ENCODE measurements around the gene RNFT2.

RNFT2 gene

DNA sequence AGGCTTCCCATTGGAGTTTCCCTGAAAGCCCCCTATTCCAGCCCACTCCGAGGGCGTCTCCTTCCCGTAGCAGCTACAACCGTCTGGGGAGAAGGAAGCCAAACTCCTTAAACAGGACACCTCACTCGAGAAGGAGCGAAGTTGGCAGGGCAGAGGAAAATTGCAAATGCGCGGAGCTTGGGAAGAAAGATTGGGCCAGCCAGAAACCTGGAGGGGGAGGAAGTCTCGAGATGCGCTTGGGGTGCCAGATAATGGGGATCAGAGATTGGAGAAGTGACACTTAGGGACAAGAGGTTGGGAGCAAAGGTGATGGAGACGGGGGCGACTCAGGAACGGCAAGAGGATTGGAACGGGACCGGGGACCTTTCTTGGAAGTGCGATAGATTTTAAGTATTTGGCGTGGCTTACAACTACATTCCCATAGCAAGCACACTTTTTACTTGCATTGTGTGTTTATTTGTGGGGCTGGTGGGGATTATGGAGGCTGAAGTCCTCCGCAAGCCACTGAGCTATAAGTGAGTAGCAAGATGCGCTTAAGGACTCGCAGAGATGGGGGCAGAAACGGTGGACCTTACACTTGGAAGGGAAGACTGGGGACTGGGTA, 142.2 kb downstream of the RNFT2 start (continued):
- TF ChIP-seq, protein P1, sequence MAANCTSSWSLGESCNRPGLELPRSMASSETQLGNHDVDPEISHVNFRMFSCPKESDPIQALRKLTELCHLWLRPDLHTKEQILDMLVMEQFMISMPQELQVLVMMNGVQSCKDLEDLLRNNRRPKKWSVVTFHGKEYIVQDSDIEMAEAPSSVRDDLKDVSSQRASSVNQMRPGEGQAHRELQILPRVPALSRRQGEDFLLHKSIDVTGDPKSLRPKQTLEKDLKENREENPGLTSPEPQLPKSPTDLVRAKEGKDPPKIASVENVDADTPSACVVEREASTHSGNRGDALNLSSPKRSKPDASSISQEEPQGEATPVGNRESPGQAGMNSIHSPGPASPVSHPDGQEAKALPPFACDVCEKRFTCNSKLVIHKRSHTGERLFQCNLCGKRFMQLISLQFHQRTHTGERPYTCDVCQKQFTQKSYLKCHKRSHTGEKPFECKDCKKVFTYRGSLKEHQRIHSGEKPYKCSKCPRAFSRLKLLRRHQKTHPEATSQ (tag by site-specific recombination; IDR thresholded peaks at IDR 0.05) = no peak
- TF ChIP-seq ZNF777 (tag by site-specific recombination; IDR thresholded peaks at IDR 0.05; ENCODE audit: borderline replicate concordance) = no peak
- TF ChIP-seq, protein P2, sequence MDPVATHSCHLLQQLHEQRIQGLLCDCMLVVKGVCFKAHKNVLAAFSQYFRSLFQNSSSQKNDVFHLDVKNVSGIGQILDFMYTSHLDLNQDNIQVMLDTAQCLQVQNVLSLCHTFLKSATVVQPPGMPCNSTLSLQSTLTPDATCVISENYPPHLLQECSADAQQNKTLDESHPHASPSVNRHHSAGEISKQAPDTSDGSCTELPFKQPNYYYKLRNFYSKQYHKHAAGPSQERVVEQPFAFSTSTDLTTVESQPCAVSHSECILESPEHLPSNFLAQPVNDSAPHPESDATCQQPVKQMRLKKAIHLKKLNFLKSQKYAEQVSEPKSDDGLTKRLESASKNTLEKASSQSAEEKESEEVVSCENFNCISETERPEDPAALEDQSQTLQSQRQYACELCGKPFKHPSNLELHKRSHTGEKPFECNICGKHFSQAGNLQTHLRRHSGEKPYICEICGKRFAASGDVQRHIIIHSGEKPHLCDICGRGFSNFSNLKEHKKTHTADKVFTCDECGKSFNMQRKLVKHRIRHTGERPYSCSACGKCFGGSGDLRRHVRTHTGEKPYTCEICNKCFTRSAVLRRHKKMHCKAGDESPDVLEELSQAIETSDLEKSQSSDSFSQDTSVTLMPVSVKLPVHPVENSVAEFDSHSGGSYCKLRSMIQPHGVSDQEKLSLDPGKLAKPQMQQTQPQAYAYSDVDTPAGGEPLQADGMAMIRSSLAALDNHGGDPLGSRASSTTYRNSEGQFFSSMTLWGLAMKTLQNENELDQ (tag by site-specific recombination; IDR thresholded peaks at IDR 0.05; ENCODE audit: low read depth) = no peak
- TF ChIP-seq ZNF155 (tag by site-specific recombination; IDR thresholded peaks at IDR 0.05) = no peak
- TF ChIP-seq, protein P3, sequence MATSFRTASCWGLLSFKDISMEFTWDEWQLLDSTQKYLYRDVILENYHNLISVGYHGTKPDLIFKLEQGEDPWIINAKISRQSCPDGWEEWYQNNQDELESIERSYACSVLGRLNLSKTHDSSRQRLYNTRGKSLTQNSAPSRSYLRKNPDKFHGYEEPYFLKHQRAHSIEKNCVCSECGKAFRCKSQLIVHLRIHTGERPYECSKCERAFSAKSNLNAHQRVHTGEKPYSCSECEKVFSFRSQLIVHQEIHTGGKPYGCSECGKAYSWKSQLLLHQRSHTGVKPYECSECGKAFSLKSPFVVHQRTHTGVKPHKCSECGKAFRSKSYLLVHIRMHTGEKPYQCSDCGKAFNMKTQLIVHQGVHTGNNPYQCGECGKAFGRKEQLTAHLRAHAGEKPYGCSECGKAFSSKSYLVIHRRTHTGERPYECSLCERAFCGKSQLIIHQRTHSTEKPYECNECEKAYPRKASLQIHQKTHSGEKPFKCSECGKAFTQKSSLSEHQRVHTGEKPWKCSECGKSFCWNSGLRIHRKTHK (tag by site-specific recombination; IDR thresholded peaks at IDR 0.05) = no peak
- TF ChIP-seq ZNF211 (tag by site-specific recombination; IDR thresholded peaks at IDR 0.05; ENCODE audit: low read depth) = no peak
- no peak for TF ChIP-seq ZNF223 (tag by site-specific recombination; IDR thresholded peaks at IDR 0.05)
- TF ChIP-seq ZFHX2 (tag by site-specific recombination; conservative IDR thresholded peaks at IDR 0.05) = no peak
- TF ChIP-seq ZNF335 (tag by site-specific recombination; conservative IDR thresholded peaks at IDR 0.05) = peak; percentile 32; the same call in 1 of the 2 replicates
- TF ChIP-seq ZFP37 (tag by site-specific recombination; IDR thresholded peaks at IDR 0.05) = 0 out of 2 replicates have a peak, but pooled peaks have one; percentile 17
- TF ChIP-seq GLIS1 (tag by site-specific recombination; IDR thresholded peaks at IDR 0.05) = no peak
- TF ChIP-seq, protein P4, sequence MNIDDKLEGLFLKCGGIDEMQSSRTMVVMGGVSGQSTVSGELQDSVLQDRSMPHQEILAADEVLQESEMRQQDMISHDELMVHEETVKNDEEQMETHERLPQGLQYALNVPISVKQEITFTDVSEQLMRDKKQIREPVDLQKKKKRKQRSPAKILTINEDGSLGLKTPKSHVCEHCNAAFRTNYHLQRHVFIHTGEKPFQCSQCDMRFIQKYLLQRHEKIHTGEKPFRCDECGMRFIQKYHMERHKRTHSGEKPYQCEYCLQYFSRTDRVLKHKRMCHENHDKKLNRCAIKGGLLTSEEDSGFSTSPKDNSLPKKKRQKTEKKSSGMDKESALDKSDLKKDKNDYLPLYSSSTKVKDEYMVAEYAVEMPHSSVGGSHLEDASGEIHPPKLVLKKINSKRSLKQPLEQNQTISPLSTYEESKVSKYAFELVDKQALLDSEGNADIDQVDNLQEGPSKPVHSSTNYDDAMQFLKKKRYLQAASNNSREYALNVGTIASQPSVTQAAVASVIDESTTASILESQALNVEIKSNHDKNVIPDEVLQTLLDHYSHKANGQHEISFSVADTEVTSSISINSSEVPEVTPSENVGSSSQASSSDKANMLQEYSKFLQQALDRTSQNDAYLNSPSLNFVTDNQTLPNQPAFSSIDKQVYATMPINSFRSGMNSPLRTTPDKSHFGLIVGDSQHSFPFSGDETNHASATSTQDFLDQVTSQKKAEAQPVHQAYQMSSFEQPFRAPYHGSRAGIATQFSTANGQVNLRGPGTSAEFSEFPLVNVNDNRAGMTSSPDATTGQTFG (tag by site-specific recombination; IDR thresholded peaks at IDR 0.05; ENCODE audit: borderline replicate concordance) = no peak
- TF ChIP-seq, protein P5, sequence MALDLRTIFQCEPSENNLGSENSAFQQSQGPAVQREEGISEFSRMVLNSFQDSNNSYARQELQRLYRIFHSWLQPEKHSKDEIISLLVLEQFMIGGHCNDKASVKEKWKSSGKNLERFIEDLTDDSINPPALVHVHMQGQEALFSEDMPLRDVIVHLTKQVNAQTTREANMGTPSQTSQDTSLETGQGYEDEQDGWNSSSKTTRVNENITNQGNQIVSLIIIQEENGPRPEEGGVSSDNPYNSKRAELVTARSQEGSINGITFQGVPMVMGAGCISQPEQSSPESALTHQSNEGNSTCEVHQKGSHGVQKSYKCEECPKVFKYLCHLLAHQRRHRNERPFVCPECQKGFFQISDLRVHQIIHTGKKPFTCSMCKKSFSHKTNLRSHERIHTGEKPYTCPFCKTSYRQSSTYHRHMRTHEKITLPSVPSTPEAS (tag by site-specific recombination; IDR thresholded peaks at IDR 0.05) = no peak
- TF ChIP-seq ZNF311 (tag by site-specific recombination; IDR thresholded peaks at IDR 0.05; ENCODE audit: borderline replicate concordance) = no peak
- peak; percentile 42; the same call in 1 of the 2 replicates for TF ChIP-seq SP7 (tag by site-specific recombination; IDR thresholded peaks at IDR 0.05)
- TF ChIP-seq, protein P6, sequence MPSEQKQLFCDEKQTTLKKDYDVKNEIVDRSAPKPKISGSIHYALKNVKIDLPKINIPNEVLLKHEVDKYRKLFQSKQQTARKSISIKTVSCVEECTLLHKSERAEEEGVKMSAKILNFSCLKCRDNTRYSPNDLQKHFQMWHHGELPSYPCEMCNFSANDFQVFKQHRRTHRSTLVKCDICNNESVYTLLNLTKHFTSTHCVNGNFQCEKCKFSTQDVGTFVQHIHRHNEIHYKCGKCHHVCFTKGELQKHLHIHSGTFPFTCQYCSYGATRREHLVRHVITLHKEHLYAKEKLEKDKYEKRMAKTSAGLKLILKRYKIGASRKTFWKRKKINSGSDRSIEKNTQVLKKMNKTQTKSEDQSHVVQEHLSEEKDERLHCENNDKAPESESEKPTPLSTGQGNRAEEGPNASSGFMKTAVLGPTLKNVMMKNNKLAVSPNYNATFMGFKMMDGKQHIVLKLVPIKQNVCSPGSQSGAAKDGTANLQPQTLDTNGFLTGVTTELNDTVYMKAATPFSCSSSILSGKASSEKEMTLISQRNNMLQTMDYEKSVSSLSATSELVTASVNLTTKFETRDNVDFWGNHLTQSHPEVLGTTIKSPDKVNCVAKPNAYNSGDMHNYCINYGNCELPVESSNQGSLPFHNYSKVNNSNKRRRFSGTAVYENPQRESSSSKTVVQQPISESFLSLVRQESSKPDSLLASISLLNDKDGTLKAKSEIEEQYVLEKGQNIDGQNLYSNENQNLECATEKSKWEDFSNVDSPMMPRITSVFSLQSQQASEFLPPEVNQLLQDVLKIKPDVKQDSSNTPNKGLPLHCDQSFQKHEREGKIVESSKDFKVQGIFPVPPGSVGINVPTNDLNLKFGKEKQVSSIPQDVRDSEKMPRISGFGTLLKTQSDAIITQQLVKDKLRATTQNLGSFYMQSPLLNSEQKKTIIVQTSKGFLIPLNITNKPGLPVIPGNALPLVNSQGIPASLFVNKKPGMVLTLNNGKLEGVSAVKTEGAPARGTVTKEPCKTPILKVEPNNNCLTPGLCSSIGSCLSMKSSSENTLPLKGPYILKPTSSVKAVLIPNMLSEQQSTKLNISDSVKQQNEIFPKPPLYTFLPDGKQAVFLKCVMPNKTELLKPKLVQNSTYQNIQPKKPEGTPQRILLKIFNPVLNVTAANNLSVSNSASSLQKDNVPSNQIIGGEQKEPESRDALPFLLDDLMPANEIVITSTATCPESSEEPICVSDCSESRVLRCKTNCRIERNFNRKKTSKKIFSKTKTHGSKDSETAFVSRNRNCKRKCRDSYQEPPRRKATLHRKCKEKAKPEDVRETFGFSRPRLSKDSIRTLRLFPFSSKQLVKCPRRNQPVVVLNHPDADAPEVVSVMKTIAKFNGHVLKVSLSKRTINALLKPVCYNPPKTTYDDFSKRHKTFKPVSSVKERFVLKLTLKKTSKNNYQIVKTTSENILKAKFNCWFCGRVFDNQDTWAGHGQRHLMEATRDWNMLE (tag by site-specific recombination; conservative IDR thresholded peaks at IDR 0.05; ENCODE audit: low read depth) = no peak
- no peak for TF ChIP-seq ZNF76 (tag by site-specific recombination; IDR thresholded peaks at IDR 0.05; ENCODE audit: borderline replicate concordance, low read depth)
- TF ChIP-seq, protein P7, sequence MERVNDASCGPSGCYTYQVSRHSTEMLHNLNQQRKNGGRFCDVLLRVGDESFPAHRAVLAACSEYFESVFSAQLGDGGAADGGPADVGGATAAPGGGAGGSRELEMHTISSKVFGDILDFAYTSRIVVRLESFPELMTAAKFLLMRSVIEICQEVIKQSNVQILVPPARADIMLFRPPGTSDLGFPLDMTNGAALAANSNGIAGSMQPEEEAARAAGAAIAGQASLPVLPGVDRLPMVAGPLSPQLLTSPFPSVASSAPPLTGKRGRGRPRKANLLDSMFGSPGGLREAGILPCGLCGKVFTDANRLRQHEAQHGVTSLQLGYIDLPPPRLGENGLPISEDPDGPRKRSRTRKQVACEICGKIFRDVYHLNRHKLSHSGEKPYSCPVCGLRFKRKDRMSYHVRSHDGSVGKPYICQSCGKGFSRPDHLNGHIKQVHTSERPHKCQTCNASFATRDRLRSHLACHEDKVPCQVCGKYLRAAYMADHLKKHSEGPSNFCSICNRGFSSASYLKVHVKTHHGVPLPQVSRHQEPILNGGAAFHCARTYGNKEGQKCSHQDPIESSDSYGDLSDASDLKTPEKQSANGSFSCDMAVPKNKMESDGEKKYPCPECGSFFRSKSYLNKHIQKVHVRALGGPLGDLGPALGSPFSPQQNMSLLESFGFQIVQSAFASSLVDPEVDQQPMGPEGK (tag by site-specific recombination; IDR thresholded peaks at IDR 0.05) = no peak; the same call in 1 of the 2 replicates
- TF ChIP-seq, protein P8, sequence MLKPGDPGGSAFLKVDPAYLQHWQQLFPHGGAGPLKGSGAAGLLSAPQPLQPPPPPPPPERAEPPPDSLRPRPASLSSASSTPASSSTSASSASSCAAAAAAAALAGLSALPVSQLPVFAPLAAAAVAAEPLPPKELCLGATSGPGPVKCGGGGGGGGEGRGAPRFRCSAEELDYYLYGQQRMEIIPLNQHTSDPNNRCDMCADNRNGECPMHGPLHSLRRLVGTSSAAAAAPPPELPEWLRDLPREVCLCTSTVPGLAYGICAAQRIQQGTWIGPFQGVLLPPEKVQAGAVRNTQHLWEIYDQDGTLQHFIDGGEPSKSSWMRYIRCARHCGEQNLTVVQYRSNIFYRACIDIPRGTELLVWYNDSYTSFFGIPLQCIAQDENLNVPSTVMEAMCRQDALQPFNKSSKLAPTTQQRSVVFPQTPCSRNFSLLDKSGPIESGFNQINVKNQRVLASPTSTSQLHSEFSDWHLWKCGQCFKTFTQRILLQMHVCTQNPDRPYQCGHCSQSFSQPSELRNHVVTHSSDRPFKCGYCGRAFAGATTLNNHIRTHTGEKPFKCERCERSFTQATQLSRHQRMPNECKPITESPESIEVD (tag by site-specific recombination; IDR thresholded peaks at IDR 0.05) = no peak
